Liver (tissue), 9 donors: ENCODE results near the gene LIM2. TPM values are rescaled to one million over a fixed set of nuclear protein-coding genes. Genes with fewer than 3 reads are reported as not detected.

Experiments used
- DNase-seq: peaks from one replicate; pipeline ENCODE4 v3.0.0-alpha.2; 2017; ENCODE audit warnings: low spot score
- H3K27ac ChIP-seq, 2 donors: one replicate each; pipeline ENCODE4 v1.7.0; 2013; ENCODE audit warnings: inconsistent platforms in 2 of 2, low read length in 2 of 2, control low read depth in 1 of 2, low read depth in 1 of 2, mild to moderate bottlenecking in 1 of 2
- H3K27me3 ChIP-seq, 4 donors: one replicate each; pipeline versions ENCODE4 v1.6.1 to v1.7.0; 2013; ENCODE audit warnings: low read length in 3 of 4, inconsistent platforms in 1 of 4, mild to moderate bottlenecking in 1 of 4, moderate library complexity in 1 of 4; ENCODE audit not compliant: control insufficient read depth in 4 of 4, insufficient read depth in 4 of 4
- H3K36me3 ChIP-seq, 4 donors: one replicate each; pipeline versions ENCODE4 v1.6.1 to v1.7.0; 2013; ENCODE audit warnings: low read length in 3 of 4, mild to moderate bottlenecking in 3 of 4, low read depth in 1 of 4, moderate library complexity in 1 of 4; ENCODE audit not compliant: control insufficient read depth in 4 of 4, insufficient read depth in 3 of 4
- H3K4me1 ChIP-seq, 4 donors: one replicate each; pipeline versions ENCODE4 v1.6.1 to v1.7.0; 2013; ENCODE audit warnings: low read length in 3 of 4, mild to moderate bottlenecking in 3 of 4, moderate library complexity in 1 of 4; ENCODE audit not compliant: control insufficient read depth in 4 of 4, insufficient read depth in 4 of 4
- H3K4me3 ChIP-seq, 3 donors: one replicate each; pipeline versions ENCODE4 v1.6.1 to v1.7.0; 2013; ENCODE audit warnings: low read length in 3 of 3, control low read depth in 1 of 3, low read depth in 1 of 3, mild to moderate bottlenecking in 1 of 3
- H3K9ac ChIP-seq, 2 donors: one replicate each; pipeline ENCODE4 v1.7.0; 2013; ENCODE audit warnings: low read length in 2 of 2, mild to moderate bottlenecking in 2 of 2, moderate library complexity in 2 of 2, control low read depth in 1 of 2, low read depth in 1 of 2
- H3K9me3 ChIP-seq, 4 donors: one replicate each; pipeline versions ENCODE4 v1.6.1 to v1.7.0; 2013; ENCODE audit warnings: low read length in 3 of 4; ENCODE audit not compliant: control insufficient read depth in 4 of 4
- ATF3 ChIP-seq: IDR thresholded peaks from 2 replicates; pipeline ENCODE4 v1.6.1; 2016; ENCODE audit warnings: antibody characterized with exemption
- CTCF ChIP-seq: fragments of 150-350 bp; IDR thresholded peaks from 2 replicates; pipeline ENCODE4 v1.5.1; 2017; ENCODE audit warnings: improper control_type of control experiment, low read depth, low read length; ENCODE audit not compliant: missing input control
- EGR1 ChIP-seq, 2 donors: IDR thresholded peaks; 2 replicates each; pipeline ENCODE4 v1.6.1; 2016 to 2018; ENCODE audit warnings: antibody characterized with exemption in 2 of 2, low read depth in 2 of 2
- FOXA1 ChIP-seq: IDR thresholded peaks from 2 replicates; pipeline ENCODE4 v1.6.1; 2016; ENCODE audit warnings: antibody characterized with exemption
- GABPA ChIP-seq, 2 donors: IDR thresholded peaks in 1 of 2; conservative IDR thresholded peaks in 1 of 2; 2 replicates each; pipeline ENCODE4 v1.6.1; 2016; ENCODE audit warnings: antibody characterized with exemption in 2 of 2, mild to moderate bottlenecking in 1 of 2, moderate library complexity in 1 of 2
- HNF4A ChIP-seq, 2 donors: conservative IDR thresholded peaks; 2 replicates each; pipeline ENCODE4 v1.6.1; 2016; ENCODE audit warnings: antibody characterized with exemption in 2 of 2, mild to moderate bottlenecking in 2 of 2
- HNF4G ChIP-seq: IDR thresholded peaks from 2 replicates; pipeline ENCODE4 v1.6.1; 2016; ENCODE audit warnings: antibody characterized with exemption
- JUND ChIP-seq, 2 donors: IDR thresholded peaks; 2 replicates each; pipeline ENCODE4 v1.6.1; 2016; ENCODE audit warnings: antibody characterized with exemption in 2 of 2
- NR2F2 ChIP-seq: IDR thresholded peaks from 2 replicates; pipeline ENCODE4 v1.6.1; 2016; ENCODE audit warnings: antibody characterized with exemption
- RAD21 ChIP-seq, 2 donors: IDR thresholded peaks; 2 replicates each; pipeline ENCODE4 v1.6.1; 2016; ENCODE audit warnings: antibody characterized with exemption in 2 of 2, mild to moderate bottlenecking in 2 of 2
- REST ChIP-seq: IDR thresholded peaks from 2 replicates; pipeline ENCODE4 v1.6.1; 2016; ENCODE audit warnings: antibody characterized with exemption, mild to moderate bottlenecking
- RXRA ChIP-seq, 2 donors: IDR thresholded peaks; 2 replicates each; pipeline ENCODE4 v1.6.1; 2017 to 2018; ENCODE audit warnings: antibody characterized with exemption in 2 of 2, mild to moderate bottlenecking in 1 of 2
- SP1 ChIP-seq: IDR thresholded peaks from 2 replicates; pipeline ENCODE4 v1.6.1; 2018; ENCODE audit warnings: antibody characterized with exemption, mild to moderate bottlenecking
- TAF1 ChIP-seq: conservative IDR thresholded peaks from 2 replicates; pipeline ENCODE4 v1.6.1; 2016; ENCODE audit warnings: antibody characterized with exemption, mild to moderate bottlenecking
- YY1 ChIP-seq: IDR thresholded peaks from 2 replicates; pipeline ENCODE4 v1.6.1; 2016; ENCODE audit warnings: antibody characterized with exemption, mild to moderate bottlenecking
- WGBS: extraction: QIAGEN DNeasy Blood & Tissue Kit; methylation state at CpG from one replicate; pipeline ENCODE4 v1.1.7; 2013; 5-methylcytosine and 5-hydroxymethylcytosine counted together
- polyA plus RNA-seq, 2 donors: library from polyadenylated mRNA; stranded (reverse) in 1 of 2; unstranded in 1 of 2; fragments of 200-250 nt in 1 of 2; fragments of >200 nt in 1 of 2; fragmentation: Nextera tagmentation in 1 of 2; extraction: Ambion mirVana in 1 of 2; gene quantifications; one replicate each; pipeline versions ENCODE4 v1.2.1 to v1.2.3, GENCODE V29; 2013 to 2015
- total RNA-seq, 2 donors: library from RNA; depleted of rRNA; stranded (reverse); fragments of >200 nt; gene quantifications; one replicate each; pipeline ENCODE4 v1.2.3, GENCODE V29; 2014
- TF ChIP-seq, protein P1 (sequence below): IDR thresholded peaks from 2 replicates; pipeline ENCODE4 v1.6.1; 2016; ENCODE audit warnings: antibody characterized with exemption
- TF ChIP-seq, protein P2 (sequence below): IDR thresholded peaks from 2 replicates; pipeline ENCODE4 v1.6.1; 2016; ENCODE audit warnings: antibody characterized with exemption
- donor health status: healthy.
- donor health status: healthy.
- donor health status: healthy.
- donor health status: healthy.
- donor health status: healthy.

Gene LIM2
- total and polyA plus RNA-seq, 4 donors: not detected

- Histone ChIP-seq H3K4me1 (peaks cover 2 to 8% (median 5%) of the 10 kb centered on the region in 4 donors), H3K4me3 (peak overlapping the region; percentile 38 to 63 (median 60)), H3K27ac (peak overlapping the region; percentile 25 to 85), H3K9ac (peak overlapping the region; percentile 45 to 77), H3K9me3 (no peaks in the 10 kb centered on the region), H3K27me3 (no peaks in the 10 kb centered on the region), H3K36me3 (no peaks in the 10 kb centered on the region)
- TF ChIP-seq HNF4G: no peak
- no peak for TF ChIP-seq TAF1
- no peak for TF ChIP-seq FOXA1
- peak; percentile 38 for TF ChIP-seq REST
- peak in 1 of 2 donors; percentile 43 for TF ChIP-seq RAD21 (IDR thresholded peaks at IDR 0.05)
- TF ChIP-seq RXRA (IDR thresholded peaks at IDR 0.05): peak; percentile 13 to 20
- no peak for TF ChIP-seq ATF3
- TF ChIP-seq GABPA (IDR thresholded peaks at IDR 0.05 in 1 of 2, conservative IDR thresholded peaks at IDR 0.05 in 1 of 2): peak; percentile 61 to 90
- peak; percentile 45 to 53 for TF ChIP-seq HNF4A (conservative IDR thresholded peaks at IDR 0.05)
- peak; percentile 93 for TF ChIP-seq SP1
- TF ChIP-seq, protein P1, sequence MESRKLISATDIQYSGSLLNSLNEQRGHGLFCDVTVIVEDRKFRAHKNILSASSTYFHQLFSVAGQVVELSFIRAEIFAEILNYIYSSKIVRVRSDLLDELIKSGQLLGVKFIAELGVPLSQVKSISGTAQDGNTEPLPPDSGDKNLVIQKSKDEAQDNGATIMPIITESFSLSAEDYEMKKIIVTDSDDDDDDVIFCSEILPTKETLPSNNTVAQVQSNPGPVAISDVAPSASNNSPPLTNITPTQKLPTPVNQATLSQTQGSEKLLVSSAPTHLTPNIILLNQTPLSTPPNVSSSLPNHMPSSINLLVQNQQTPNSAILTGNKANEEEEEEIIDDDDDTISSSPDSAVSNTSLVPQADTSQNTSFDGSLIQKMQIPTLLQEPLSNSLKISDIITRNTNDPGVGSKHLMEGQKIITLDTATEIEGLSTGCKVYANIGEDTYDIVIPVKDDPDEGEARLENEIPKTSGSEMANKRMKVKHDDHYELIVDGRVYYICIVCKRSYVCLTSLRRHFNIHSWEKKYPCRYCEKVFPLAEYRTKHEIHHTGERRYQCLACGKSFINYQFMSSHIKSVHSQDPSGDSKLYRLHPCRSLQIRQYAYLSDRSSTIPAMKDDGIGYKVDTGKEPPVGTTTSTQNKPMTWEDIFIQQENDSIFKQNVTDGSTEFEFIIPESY: peak; percentile 89
- TF ChIP-seq EGR1 (IDR thresholded peaks at IDR 0.05; ENCODE audit: low read depth in 2 of 2): peak; percentile 63 to 64
- TF ChIP-seq NR2F2: peak; percentile 73
- TF ChIP-seq, protein P2, sequence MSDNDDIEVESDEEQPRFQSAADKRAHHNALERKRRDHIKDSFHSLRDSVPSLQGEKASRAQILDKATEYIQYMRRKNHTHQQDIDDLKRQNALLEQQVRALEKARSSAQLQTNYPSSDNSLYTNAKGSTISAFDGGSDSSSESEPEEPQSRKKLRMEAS: peak; percentile 71
- peak; percentile 33 for TF ChIP-seq YY1
- no peak for TF ChIP-seq CTCF
- peak in 1 of 2 donors; percentile 10 for TF ChIP-seq JUND (IDR thresholded peaks at IDR 0.05)
- DNase-seq: peak; percentile 89
- 4% methylated on average over 45 of the region's 45 CpGs for WGBS
Measured at GRCh38 chr19:51394050-51394836, 6.5 kb upstream of the LIM2 start.
